ENCODE data around the gene RACGAP1.

The RACGAP1 gene

DNA sequence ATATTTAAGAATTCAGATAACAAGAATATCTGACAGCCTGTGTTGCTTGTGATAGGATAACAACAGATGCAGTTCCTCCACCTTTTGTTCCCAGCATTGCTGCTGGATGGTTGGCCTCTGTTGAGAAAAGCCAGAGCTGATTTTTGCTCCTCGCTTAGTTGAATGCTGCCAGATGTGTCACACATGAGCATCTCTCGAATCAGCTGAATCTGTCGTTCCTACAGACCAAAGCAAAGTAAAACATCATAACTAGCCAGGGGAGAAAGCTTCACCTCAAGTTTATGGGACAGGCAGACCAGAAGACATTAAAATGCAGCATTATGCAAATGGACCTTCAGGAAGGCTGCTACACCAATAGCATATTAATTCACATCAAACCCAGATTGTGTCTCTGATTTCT is 20.1 kb downstream of the RACGAP1 start:
- no peak for DNase-seq (ENCODE audit: low read depth in 1 of 2, low spot score in 1 of 2)

DNA sequence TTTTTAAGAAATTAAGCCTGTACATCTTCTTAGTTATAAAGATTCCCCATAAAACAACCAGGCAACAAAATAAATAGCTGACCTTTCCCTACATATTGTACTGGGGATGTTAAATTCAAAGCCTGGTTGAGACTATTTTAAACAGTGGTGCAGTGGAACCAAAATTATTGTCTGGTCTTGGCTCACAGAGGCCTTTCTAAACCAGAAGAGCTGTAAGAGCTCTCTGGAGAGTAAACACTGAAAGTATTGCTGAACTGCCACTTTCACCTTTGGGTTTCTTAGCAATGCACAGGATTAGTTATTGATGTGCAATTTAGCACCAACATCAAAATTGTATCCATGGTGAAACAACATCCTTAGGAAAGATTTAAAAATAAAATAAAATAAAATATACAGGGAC is 20.6 kb downstream of the RACGAP1 start:
- no peaks in the 10 kb centered on the region for H3K27me3 ChIP-seq (ENCODE audit: insufficient read depth, poor library complexity, severe bottlenecking)
- no peak overlapping the region for H3K4me3 ChIP-seq (replicated peaks; ENCODE audit: insufficient read depth, low read length)
- H3K27ac ChIP-seq (replicated peaks) = no peak overlapping the region
- DNase-seq (ENCODE audit: low read depth in 1 of 2, low spot score in 1 of 2) = no peak
- TF ChIP-seq POLR2AphosphoS5 (IDR thresholded peaks at IDR 0.05; ENCODE audit: low read depth) (no peak), SPI1 (IDR thresholded peaks at IDR 0.05; ENCODE audit: borderline replicate concordance, low read depth) (no peak), GABPA (IDR thresholded peaks at IDR 0.05; ENCODE audit: low read depth) (no peak)
- TF ChIP-seq, protein P1, sequence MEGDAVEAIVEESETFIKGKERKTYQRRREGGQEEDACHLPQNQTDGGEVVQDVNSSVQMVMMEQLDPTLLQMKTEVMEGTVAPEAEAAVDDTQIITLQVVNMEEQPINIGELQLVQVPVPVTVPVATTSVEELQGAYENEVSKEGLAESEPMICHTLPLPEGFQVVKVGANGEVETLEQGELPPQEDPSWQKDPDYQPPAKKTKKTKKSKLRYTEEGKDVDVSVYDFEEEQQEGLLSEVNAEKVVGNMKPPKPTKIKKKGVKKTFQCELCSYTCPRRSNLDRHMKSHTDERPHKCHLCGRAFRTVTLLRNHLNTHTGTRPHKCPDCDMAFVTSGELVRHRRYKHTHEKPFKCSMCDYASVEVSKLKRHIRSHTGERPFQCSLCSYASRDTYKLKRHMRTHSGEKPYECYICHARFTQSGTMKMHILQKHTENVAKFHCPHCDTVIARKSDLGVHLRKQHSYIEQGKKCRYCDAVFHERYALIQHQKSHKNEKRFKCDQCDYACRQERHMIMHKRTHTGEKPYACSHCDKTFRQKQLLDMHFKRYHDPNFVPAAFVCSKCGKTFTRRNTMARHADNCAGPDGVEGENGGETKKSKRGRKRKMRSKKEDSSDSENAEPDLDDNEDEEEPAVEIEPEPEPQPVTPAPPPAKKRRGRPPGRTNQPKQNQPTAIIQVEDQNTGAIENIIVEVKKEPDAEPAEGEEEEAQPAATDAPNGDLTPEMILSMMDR (IDR thresholded peaks at IDR 0.05; ENCODE audit: insufficient read depth, low read length) = no peak
- TF ChIP-seq, protein P2, sequence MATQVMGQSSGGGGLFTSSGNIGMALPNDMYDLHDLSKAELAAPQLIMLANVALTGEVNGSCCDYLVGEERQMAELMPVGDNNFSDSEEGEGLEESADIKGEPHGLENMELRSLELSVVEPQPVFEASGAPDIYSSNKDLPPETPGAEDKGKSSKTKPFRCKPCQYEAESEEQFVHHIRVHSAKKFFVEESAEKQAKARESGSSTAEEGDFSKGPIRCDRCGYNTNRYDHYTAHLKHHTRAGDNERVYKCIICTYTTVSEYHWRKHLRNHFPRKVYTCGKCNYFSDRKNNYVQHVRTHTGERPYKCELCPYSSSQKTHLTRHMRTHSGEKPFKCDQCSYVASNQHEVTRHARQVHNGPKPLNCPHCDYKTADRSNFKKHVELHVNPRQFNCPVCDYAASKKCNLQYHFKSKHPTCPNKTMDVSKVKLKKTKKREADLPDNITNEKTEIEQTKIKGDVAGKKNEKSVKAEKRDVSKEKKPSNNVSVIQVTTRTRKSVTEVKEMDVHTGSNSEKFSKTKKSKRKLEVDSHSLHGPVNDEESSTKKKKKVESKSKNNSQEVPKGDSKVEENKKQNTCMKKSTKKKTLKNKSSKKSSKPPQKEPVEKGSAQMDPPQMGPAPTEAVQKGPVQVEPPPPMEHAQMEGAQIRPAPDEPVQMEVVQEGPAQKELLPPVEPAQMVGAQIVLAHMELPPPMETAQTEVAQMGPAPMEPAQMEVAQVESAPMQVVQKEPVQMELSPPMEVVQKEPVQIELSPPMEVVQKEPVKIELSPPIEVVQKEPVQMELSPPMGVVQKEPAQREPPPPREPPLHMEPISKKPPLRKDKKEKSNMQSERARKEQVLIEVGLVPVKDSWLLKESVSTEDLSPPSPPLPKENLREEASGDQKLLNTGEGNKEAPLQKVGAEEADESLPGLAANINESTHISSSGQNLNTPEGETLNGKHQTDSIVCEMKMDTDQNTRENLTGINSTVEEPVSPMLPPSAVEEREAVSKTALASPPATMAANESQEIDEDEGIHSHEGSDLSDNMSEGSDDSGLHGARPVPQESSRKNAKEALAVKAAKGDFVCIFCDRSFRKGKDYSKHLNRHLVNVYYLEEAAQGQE (IDR thresholded peaks at IDR 0.05; ENCODE audit: insufficient replicate concordance, low read depth) = no peak

More for the DNA sequence above, 20.1 kb downstream of the RACGAP1 start:
- Histone ChIP-seq H3K27ac (replicated peaks) (no peak overlapping the region), H3K4me3 (replicated peaks; ENCODE audit: insufficient read depth, low read length) (no peak overlapping the region), H3K27me3 (ENCODE audit: insufficient read depth, poor library complexity, severe bottlenecking) (no peaks in the 10 kb centered on the region)
- TF ChIP-seq GABPA (IDR thresholded peaks at IDR 0.05; ENCODE audit: low read depth) (no peak), SPI1 (IDR thresholded peaks at IDR 0.05; ENCODE audit: borderline replicate concordance, low read depth) (no peak), POLR2AphosphoS5 (IDR thresholded peaks at IDR 0.05; ENCODE audit: low read depth) (no peak)
- TF ChIP-seq, protein P1 (IDR thresholded peaks at IDR 0.05; ENCODE audit: insufficient read depth, low read length) = no peak
- TF ChIP-seq, protein P2 (IDR thresholded peaks at IDR 0.05; ENCODE audit: insufficient replicate concordance, low read depth) = no peak

DNA sequence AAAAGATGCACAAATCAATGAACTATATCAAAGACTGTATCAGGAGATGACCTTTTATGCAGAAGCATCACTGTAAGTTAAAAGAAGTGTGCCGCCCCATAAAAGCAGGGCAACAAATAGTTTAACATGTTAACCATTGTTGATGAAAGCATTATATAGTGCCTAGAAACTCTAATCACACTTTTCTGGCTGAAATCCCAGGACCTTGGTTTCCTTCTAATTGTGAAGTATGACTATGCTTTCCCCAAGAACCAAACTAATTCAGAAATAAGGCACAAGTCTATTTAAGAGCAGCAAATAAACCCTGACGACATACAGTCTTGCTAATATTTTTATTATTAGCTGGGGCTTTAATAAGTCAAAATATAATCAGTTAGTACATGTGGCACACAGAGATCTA is 21.7 kb downstream of the RACGAP1 start:
- no peak for DNase-seq (ENCODE audit: low read depth in 1 of 2, low spot score in 1 of 2)
- no peaks in the 10 kb centered on the region for H3K27me3 ChIP-seq (ENCODE audit: insufficient read depth, poor library complexity, severe bottlenecking)
- H3K4me3 ChIP-seq (replicated peaks; ENCODE audit: insufficient read depth, low read length) = no peak overlapping the region
- TF ChIP-seq POLR2AphosphoS5 (IDR thresholded peaks at IDR 0.05; ENCODE audit: low read depth) (no peak), GABPA (IDR thresholded peaks at IDR 0.05; ENCODE audit: low read depth) (no peak), SPI1 (IDR thresholded peaks at IDR 0.05; ENCODE audit: borderline replicate concordance, low read depth) (no peak)
- TF ChIP-seq, protein P1 (IDR thresholded peaks at IDR 0.05; ENCODE audit: insufficient read depth, low read length) = no peak
- TF ChIP-seq, protein P2 (IDR thresholded peaks at IDR 0.05; ENCODE audit: insufficient replicate concordance, low read depth) = no peak
- H3K27ac ChIP-seq (replicated peaks) = no peak overlapping the region

All from HL-60 (cell line).